GM19238 (cell line): ENCODE results near the gene MAML3.

Source experiments
- DNase-seq: peaks from one replicate; pipeline ENCODE4 v3.0.0; 2011; ENCODE audit warnings: low spot score; ENCODE audit not compliant: insufficient read length

Gene MAML3

DNA sequence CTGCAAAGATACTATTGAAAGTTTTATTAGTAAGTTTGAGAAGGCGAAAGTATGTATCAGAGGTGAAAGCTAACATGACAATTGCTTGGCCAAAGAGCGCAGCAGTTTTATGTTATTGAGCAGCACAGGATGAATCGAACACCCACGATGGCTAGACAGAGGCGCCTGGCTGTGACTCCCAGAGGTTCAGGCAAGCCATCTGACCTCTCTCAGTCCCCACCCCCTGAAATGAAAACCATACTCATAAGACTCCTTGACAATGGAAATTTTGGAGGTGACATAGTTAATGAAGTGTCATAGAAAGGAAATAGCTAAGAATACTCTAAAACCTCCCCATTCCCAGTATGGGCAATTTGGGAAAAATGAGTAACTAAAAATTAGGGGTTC is 417.7 kb downstream of the MAML3 start:
- DNase-seq = no peak

DNA sequence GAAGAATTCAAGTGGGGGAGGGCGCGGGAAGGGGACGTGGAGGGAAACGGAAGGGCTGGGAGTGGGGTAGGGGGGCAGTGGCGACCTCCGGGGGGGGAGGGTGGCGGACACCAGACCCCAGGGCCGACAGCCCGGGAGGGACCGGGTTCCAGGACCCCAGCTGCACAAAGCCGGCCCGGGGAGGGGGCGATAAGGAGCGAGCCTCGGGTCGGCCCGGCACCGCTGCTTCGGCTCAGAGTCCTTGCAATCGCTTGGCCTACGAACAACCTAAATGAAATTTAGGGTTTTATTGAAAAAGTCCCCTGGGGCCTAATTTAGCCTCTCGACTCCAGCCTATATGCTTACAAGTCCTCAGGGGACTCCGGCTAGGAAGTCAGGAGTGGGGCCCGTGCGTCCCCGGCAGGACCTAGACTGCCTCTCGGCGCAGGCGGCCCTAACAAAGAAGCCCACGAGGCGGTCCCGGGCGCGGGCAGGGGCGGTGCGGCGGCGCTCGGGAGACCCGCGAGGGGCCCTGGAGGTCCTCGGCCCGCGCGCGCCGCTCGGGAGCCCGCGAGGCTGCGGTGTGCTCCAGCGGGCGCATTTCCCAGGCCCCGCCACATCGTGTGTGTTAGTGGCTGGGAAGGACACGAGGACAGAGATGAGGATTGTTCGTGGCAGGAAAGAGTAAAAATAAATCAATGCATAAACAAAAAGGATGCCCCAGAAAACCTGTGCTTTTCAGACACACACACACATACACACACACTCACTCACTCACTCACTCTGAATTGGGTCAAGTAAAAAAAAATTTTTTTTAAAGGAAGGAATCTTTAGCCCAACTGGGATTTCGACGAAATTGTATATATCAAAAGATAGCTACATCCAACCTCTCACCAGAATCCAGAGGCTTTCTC is 418.4 kb downstream of the MAML3 start:
- peak; percentile 10 for DNase-seq

DNA sequence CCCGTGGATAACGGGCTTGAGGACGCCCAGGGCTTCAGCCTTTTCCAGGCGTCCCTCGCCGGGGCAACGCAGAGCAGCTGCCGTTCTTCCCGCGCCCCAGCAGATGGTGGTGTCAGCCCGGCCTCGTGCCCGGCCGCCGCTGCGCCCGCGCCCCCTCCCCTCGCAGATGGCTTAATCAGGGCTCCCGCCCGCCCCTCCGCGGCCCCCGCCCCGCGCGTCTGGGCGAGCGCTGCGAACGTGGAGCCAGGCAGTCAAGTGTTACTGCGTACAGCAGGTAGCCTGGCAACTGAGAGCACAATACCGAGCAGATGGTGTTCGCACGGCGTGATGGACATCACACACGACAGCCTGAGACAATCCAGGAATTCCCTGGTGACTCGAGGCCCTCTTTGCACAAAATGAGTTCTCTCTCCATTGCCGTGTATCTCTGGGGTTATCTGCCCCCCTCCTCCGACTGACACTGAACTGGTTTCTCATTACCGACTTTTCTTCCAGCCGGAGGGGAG is 419.1 kb downstream of the MAML3 start:
- peak; percentile 49 for DNase-seq

DNA sequence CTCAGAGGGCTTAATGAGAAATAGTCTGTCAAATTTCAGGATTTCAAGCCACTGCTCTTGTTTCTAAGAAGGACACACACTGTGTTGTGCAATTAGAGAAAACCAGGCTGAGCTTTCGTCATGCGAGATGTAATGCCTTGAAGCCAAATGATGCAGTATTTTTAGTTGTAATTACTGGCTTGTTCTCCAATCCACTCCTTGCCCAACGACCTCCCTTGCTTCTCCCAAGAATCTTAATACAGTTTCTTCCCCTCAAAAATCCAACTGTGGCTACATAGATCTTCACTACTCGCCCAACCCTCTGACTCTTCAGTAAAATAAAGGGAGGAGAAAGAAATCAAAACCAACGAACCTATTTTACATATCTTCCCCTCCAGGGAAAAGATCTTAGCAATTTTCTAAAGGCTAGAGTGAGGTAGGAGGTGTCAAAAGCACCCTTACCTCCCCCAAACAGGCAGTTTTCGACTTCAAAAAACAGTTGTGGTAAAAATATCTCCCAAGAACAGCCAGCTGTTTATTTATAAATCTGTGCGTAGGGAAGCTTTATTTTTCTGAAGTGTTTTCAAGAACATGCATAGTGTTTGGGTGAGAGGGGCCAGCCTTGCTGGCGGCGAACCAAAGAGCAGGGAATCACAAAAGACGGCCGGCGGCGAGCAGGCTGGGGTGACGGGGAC is 419.6 kb downstream of the MAML3 start:
- DNase-seq = no peak

DNA sequence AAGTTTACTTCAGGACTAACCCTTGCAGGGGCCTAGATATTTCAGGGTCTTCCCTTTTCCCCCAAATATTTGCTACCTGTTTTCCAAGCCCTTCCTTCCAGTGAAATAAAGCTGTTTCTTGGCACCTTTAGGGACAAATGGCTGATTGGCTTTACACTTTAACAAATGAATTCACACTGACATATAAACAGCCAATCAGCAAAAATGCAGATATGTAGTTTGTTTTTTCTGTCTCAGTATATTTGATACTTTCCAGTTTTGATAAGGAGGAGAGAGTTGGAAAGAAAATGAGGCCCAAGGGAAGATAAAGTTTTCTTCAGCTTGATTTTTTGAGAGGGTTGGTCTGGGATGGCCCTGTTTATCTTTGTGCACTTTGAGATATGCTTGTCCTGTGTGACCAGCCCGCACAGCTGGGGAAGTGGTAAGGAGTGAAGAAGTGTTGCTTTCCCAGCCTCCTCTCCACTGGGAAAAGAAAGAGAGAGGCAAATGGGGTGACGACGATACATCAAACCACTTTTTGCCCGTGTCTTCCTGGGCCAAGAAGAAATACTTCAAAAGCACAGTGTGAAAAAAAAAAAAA is 420.9 kb downstream of the MAML3 start:
- DNase-seq = no peak

DNA sequence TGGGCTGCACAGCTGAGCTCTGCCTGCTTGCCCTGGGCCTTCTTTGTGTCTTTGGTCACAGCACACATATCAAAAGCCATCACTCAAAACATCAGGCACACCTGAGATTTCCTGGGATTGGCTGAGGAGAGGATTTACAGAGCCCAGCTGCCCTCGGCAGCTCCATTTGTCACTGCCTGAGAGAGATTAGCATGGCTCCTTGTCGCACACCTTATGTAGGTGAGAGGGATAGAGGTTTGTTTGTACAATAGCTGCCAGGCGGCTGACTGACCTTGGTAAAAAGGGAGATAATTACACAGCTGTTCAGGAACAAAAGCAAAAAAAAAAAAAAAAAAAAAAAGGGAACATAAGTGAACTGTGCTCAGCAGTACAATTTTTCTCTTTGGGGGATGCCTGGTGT is 425.1 kb downstream of the MAML3 start:
- DNase-seq = no peak

DNA sequence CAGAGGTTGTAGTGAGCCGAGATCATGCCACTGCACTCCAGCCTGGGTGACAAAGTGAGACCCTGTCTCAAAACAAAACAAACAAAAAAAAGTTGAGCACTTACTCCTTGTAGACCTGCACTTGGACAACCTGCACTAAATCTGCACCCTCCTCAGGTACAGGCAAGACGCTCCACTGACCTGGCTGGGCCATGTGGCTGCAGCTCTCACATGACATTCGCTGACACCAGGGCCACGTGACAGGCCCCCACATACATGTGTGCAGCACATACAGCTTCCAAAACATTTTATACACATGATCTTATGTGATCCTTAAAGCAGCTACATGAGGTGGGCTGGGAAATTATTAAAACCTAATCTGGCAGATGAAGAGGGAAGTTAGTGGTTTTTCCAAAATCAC is 425.8 kb downstream of the MAML3 start:
- DNase-seq = no peak

DNA sequence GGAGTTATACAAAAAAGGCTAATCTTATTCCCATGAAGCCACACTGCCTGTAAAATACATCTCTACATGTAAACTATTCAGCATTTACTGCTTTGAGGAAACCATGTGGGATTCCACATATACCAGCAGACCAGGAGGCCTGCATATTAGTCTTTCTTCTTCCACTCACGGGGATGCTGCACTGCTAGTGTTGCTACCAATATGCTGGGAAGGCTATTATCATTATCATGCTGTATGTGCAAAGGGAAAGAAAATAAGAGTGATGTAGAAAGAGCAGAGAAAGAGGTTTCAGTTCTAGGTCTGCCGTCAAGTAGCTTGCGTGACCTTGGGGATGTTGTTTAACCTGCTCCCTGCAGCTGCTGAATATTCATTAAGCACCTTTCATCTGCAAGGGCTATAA is 427.4 kb downstream of the MAML3 start:
- no peak for DNase-seq

DNA sequence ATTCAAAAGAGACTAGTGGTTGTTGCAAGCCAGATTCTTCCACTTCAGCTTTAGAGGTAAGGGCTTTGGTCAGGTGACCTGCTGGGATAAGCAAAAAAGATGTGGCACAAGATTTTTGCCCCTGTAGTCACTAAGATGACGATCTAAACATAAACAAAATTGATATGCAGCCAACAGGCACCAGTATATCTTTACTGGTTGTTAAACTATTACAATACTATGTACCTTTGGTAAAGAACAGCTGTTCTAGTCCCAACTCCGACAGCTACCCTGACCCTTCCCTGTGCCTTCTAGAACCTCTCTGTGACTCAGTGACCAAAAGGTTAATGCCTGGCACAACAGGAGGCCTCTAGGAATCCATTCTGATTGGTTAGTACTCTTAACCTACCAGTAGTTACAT is 428.7 kb downstream of the MAML3 start:
- no peak for DNase-seq

DNA sequence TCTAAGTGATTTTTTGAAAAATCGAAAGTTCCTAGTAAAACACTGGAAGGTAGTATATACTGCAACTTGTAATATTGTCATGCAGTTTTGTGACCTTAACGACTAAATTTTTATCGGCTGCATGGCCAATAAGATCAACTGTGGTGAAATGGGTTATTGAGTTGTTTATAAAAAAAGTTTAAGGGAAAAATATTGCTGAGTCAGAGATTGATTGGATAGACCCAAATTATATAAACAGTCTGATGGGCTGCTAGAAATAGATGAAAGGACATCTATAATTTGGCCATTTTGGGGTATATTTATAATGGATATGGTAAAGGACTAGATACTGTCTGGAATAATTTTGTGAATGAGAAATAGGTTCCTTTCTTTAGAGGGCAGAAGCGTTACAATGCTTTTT is 432.2 kb downstream of the MAML3 start:
- no peak for DNase-seq

DNA sequence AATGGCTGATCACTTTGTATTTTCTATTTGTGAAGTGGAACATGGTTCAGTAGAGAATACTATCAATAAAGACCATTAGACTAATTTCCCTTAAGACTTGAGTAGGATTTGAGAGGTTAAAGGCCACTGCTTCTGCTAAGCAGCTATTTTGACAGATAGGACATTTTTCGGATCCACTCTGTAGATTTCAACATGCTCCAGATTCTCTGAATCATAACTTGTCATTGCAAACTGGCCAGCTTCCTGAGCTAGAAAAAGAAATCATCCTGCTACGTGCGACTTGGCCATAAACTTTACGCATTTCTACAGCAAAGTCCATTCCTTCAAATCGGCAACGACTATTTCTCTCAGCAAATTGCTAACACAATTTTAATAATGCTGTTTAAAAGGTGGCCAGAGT is 433.2 kb downstream of the MAML3 start:
- DNase-seq = no peak

DNA sequence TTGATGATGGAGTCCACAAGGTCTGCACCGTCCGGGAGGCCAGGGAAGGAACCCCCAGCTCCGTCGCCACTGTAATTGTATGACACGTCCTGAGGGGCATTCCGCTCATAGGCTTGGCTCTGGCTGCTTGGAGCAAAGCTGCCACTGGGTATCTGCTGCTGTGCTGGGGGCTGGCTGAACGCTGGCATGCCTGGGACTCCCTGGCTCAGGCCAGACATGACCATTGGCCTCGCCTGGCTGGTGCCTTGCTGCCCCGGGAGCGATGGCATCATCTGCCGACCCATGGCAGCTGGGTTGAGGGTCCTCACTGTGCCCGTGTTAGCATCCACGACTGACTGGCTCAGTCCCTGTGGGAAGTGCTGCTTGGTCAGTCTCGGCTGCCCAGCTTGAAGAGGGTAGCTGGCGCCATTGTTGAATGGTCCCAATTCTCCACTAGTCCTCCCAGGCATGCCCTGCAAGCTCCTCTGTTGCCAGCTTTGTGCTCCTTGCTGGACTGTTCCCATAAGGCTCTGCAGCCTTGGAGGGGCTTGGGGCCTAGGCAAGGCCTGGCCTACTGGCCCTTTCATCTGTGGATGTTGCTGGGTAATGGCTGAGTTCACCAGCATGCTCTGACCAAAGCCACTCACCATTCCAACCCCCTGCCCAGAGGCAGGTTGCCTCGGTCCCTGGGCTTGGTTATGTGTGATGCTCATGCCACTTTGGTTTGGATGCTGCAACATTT is 434.4 kb downstream of the MAML3 start:
- no peak for DNase-seq

DNA sequence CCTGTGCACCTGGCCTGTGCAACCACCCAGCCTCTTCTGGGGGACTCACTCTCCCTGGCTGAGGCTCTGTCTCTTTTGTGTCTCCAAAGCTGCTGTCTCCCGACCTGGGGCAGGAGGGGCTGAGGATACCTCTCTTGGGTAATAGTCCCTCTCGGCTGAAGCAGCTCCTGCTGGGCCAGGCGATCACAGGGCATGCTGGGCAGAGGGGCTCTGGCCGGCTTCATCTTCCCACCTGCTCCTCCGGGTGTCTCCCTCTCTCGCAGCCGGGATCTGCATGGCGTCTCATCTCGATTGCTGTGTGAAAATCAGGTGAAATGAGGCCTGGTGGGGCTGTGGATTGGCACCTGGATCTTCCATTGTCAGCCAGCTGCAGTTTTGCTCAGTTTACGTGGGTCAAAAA is 435.2 kb downstream of the MAML3 start:
- no peak for DNase-seq

DNA sequence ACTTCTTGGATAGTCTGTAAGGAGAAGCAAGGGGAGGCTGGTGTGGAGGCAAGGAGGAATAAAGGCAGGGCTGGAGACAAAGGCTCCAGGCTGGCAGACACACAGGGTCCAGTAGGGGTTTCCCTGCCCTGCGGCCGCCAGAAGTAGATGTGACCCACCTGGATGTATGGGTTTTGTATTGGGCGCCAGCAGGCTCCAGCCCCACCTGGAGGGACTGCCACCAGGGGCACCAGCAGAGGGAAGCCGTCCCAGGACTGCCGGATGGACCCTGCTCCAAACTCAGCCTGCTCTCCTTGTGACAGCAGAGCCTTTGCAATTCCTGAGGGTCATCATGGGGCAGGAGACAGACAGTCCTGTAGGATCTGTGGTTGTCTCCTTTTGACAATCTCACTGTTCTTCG is 435.6 kb downstream of the MAML3 start:
- DNase-seq = no peak

DNA sequence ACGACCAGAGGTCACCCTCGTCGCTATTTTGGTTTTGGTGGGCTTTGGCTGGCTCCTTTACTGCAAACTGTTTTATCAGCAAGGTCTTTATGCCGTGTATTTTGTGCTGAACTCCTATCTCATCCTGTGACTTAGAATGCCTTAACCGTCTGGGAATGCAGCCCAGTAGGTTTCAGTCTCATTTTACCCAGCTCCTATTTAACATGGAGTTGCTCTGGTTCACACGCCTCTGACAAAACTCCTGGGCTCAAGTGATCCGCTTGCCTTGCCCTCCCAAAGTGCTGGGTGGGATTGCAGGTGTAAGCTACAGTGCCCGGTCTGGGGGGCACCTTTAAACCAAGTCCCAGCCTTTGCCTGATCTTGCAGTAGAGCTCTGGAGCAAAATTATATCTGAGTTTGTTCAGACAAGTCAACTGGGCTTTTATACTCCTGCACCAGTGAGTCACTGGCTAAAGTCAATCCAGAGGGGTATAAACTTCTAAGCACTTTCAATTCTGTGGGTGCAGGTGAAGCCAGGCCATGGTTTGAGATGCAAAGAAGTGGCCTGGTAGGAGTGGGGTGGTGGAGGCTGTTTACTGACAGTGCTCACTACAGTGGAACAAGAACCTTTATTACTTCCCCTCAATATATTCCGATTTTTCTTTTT is 438.1 kb downstream of the MAML3 start:
- no peak for DNase-seq

DNA sequence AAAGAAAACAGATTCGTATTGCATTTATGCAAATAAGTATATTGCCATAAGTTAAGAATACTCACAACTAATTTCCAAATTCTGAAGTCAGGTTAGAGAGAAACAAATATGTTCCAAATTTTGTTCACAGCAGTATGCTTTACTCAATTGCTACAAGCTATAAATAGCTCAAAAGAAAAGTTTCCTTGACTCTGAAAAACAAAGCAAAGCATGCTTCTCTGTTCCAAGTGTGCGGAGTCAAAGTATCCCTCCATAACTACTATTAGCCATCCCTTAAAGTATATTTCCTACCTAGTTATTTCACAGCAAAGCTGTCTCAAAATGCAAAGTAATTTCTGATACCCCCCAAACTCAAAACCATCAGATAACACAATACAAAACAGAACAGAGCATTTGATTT is 441.1 kb downstream of the MAML3 start:
- no peak for DNase-seq

DNA sequence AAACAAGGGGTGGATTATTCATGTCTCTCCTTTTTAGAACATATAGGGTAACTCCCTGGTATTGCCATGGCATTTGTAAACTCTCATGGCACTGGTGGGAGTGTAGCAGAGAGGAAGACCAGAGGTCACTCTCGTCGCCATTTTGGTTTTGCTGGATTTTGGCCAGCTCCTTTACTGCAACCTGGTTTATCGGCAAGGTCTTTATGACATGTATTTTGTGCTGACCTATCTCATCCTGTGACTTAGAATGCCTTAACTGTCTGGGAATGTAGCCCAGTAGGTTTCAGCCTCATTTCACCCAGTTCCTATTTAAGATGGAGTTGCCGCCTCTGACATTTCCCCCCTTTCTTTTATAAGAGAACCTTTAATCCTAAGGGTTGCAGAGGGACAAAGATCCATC is 442.5 kb downstream of the MAML3 start:
- DNase-seq = no peak

DNA sequence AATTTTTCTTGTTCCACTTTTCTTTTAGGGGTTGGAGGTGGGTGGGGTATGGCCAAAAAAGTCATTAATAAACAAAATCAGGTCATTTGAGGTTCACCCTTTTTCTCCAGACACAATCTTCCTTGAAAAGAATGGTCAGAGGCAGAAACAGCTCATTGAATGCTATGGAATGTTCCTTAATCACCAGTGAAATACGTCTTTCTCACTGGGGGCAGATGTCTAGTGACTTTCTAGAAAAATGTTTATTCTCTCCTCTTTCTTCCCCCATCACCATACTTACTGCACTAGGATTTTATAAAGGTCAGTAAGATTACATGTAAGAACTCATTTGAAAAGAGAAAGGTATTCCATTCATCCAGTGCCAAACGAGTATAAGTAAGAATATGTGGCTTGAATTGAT is 443.9 kb downstream of the MAML3 start:
- DNase-seq = no peak

DNA sequence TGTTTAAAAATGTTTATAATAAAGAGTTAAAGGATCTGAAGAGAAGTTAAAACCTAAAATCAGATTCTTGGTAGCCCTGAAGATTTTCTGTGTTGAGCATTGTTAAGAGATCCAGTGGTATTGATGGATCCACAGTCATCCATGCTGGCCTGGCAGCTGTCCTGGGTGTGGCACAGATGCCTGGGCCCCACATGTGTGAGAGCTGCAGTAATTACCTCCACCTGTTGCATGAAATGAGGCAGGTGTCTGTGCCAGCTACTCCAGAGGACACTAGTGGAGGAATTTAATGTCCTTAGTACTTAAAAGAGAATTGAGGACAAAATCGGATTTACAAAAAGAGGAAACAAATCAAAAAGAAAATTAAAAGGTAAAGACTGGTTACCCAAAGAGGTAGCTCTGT is 444.3 kb downstream of the MAML3 start:
- no peak for DNase-seq

DNA sequence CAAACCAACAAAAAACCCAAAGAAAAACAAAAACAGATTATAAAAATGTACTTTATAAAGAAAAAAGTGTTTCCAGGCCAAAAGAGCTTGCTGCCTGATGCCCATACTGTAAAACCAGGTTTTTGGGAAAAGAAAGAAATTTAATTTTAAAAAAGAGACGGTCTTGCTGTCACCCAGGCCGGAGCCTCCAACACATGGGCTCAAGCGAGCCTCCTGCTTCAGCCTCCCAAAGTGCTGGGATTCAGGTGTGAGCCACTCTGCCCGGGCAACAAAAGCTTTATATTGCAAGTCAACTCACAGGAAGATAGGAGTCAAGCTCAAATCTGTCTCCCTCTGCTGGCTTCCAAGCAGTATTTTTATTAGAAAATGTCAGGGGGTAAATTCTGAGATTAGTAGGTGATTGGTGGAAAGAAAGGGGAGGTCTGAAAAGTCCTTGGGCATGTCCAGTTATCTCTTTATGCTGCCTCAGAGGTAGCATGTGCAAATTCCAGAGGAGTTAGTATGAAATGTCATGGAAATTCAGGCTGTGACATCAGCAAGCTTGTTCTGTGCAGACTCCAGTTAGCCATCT is 449.0 kb downstream of the MAML3 start:
- DNase-seq = no peak

DNA sequence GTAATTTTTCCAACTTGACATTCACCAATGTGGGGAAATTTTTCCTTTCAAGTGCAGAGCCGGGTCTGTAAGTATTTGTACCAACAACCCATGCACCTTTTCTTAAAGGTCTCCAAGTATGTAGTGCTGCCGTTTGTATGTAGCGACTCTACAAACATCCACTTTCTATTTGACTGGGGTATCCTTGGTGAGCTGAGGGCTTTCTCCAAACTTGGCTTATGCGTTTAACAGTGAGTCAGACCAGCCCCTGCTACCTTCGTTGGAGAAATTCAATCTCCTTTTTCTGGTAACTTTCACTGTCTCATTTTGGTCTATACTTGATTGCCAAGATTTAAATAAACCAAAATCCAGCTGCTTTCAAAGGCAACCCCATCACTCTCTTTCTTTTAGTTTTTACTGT is 453.4 kb downstream of the MAML3 start:
- no peak for DNase-seq
